HUDEP-2 (cell line): ENCODE measurements around the gene S1PR2.
"Not testable (repeated sequence)": the region's sequence is repeated elsewhere in the genome, so short reads cannot be mapped to it uniquely, and the experiment has no call there.

Experiments
- DNase-seq, 76 experiments: peaks; one replicate each; lab custom pipeline; 2025; ENCODE audit not compliant: unreplicated experiment in 76 of 76; lab: John Stamatoyannopoulos, UW

Gene S1PR2

DNA sequence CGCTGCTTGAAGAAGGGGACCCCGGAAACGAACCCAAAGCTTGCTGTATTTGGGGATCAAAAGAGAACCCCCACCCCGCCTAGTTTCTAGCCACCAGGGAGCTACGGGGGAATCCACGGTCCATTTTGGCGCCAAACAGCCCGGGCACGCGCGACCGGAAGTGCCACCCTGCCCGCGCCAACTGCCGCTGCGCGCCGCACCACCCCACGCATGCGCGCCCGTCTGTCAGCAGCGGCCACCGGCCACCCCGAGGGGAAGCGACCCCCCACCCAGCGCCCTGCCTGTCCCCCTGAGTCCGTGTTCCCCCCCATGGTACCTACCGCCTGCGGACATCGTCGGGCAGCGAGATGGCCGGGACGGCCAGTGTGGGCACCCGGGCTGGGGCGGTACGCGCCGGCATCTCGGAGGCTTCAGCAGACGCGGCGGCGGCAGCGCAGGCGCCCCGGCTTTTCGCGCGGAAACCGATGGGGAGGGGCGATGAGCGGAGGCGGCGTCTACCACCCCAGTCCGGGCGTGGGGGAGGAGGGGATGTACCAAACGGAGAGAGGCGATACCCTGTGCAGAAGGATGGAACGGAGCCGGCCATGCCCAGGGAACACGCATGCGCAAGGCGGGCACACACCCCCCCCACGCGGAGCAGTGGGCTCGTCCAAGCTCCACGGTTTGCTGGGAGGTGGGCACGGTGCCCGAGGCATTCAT lies 36.5 kb downstream of the S1PR2 start, which contains the start of gene DNMT1:
Gene DNMT1, minus strand, starts transcription at position 454 of the 699 bp plus-strand sequence. Its CDS starts 54 bp downstream, at position 400.
- DNase-seq: peak; percentile 80 to 100 (median 99)

DNA sequence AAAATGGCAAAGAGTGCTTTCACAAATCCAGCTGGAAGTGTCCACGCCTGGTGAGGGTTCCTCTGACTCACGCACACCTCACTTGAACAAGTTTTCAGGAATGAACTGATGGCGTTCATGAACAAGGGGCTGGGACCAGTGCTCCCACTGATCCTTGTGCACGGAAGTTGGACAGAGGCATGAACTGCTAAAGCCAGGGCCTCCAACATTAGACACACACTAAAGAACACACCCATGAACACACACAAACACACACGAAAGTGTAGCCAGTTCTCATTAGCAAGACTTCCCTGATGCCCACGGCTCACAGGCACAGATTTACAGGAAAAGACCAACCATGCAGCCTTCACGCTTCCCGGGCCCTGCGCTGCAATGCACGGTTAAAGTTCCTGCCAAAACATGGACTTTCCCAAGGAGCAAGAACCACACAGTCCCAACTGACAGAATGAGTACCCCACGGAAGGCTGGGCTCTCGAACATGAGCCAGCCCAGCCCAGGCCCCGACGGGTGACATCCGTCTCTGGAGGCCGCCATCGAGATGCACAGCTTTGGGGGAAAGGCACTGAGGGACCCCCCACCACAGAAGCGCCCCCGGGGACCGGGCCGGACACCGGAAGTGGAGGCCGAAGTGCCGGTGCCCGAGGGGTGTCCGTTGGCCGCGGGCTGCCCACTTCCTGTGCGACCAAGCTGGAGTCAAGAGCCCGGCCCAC lies 37.2 kb downstream of the S1PR2 start:
- peak in 11 of 76 experiments; percentile 25 to 68 (median 49) for DNase-seq

DNA sequence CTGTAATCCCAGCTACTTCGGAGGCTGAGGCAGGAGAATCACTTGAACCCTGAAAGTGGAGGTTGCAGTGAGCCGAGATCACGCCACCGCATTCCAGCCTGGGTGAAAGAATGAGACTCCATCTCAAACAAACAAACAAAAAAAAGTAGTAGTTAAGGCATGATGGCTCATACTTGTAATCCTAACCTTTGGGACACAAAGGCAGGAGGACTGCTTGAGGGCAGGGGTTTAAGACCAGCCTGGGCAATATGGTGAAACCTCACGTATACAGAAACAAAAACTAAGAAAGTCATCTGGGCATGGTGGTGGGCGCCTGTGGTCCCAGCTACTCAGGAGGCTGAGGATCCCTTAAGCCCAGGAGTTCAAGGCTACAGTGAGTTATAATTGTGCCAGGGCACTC lies 38.2 kb downstream of the S1PR2 start:
- DNase-seq: no peak

DNA sequence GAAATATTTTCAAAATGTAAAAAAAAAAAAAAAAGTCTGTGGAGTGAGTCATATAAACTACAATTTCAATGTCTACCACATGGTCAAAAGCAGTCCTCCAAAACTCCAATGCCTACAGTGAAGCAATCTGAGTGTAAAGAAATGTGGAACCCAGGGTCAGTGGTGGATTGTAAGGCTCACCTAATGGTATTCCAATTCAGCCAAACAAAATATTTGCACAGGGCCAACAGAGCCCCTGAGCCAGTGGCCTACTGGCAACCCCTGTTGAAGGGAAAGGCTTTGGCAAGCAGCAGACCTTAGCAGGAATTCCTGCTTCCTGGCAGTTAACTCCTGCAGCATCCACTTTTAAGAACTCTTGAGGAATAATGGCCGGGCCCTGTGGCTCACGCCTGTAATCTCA lies 39.8 kb downstream of the S1PR2 start:
- DNase-seq: no peak

DNA sequence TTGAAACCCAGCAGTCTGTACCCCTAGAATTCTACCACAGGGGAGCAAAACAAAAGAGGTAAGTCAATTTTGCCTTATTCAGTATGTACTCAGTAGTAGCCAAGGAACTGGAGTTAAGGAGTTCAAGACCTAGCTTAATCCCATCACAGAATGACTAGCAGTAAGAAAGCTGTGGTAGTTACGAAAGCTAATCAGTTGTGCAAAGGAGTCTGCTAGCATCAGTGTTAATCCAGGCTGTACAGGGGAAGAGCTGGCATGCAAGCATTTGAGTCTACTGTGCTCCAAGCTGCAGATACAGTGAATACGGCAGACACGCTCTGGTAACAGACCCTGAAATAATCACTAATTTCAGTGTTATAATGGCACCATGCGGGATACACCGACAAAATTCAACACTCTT lies 41.1 kb downstream of the S1PR2 start:
- DNase-seq: no peak

DNA sequence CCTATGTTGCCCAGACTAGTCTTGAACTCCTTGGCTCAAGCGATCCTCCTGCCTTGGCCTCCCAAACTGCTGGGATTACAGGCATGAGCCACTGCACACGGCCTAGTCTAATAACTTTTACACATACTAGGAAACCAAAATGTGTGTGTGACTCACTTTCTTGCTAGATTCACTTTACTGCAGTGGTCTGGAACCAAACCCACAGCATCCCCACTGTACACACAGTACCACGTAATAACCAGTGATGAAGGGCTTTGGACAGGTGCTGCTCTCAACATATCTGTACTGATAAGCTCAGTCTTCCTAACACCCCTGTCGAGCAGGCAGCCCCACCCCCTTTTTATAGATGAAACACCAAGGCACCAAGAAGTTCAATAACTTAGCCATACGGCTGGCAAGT lies 41.5 kb downstream of the S1PR2 start:
- DNase-seq: no peak

DNA sequence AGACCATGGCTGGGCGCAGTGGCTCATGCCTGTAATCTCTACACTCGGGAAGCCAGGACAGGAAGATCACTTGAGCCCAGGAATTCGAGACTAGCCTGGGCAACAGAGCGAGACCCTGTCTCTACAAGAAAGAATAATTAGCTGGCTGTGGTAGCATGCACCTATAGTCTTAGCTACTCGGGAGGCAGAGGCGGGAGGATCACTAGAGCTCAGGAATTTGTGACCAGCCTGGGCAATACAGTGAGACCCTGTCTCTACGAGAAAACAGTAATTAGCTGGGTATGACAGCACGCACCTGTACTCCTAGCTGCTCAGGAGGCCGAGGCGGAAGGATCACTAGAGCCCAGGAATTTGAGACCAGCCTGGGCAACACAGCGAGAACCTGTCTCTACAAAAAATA lies 43.8 kb downstream of the S1PR2 start:
- no peak for DNase-seq

DNA sequence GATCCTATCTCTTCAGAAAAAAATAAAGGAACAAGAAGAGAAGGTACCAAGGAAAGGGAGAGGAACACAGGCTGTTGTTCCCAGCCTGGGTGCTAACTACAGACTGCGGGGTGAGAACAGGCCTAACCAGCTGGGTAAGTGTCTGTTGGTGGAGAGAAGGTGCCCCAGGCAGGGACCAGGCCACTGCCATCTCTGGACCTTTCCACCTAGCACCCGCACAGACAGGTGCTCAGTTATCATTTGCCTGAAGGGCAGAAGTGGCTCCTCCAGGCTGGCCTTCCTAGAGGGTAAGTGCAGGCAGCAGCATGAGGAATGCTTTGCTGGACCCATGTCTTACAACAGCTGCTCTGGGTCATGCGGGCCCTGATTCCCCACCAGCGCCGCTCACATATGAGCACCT lies 46.5 kb downstream of the S1PR2 start:
- no peak for DNase-seq

DNA sequence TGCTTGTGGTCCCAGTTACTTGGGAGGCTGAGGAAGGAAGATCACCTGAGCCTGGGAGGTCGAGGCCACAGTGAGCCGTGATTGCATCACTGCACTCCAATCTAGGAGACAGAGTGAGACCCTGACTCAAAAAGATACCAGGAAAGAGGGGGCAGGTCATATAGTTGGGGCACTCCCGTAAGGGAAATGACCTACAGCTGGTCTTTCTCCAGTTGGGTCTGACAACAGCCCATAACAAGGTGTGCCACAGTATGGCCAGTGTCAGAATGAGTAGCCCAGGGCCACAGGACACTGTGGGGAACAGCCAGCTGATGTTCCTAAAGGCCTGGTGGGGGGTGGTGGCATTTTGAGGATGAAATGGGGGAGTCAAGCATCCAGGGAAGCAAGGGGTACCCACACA lies 47.2 kb downstream of the S1PR2 start:
- DNase-seq: no peak

DNA sequence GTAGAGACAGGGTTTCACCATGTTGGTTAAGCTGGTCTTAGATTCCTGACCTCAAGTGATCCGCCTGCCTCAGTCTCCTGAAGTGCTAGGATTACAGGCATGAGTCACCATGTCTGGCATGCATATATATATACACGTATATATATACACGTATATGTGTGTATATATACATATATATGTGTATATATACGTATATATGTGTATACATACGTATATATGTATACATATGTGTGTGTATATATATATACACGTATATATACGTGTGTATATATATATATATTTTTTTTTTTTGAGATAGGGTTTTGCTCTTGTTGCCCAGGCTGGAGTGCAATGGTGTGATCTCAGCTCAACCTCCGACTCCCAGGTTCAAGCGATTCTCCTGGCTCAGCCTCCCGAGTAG lies 48.3 kb downstream of the S1PR2 start:
- DNase-seq: no peak

DNA sequence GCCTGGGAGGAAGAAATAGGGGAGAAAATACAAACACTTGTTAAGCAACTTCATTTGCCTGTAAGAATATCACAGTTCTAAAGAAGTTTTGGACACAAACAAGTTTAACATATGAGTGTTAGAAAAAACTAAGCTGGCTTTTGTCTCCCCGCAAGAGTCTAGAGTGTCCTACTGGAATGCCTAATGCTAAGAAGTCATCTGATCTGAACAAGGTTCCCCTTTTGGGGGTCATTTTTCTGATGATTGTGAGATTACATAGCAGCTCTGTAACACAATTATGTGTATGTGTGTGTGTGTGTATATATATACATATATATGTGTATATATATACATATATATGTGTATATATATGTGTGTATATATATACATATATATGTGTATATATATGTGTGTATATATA lies 49.1 kb downstream of the S1PR2 start:
- DNase-seq: no peak

DNA sequence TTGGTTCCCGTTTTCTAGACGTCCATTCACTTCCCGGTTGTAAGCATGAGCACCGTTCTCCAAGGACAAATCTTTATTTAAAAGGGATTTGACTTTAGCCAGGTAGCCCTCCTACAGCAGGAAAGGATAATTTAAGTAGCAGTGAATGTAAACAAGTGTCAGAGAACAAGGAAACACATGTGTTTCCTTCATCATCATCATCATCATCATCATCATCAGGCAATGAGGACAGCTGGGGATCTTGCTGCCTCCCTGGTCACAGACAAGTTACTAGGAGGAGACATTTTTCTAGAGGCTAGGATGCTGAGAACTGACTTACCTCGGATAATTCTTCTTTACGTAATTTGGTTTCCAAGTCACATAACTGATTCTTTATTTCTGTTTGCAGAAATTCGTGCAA lies 50.7 kb downstream of the S1PR2 start:
- DNase-seq: no peak

DNA sequence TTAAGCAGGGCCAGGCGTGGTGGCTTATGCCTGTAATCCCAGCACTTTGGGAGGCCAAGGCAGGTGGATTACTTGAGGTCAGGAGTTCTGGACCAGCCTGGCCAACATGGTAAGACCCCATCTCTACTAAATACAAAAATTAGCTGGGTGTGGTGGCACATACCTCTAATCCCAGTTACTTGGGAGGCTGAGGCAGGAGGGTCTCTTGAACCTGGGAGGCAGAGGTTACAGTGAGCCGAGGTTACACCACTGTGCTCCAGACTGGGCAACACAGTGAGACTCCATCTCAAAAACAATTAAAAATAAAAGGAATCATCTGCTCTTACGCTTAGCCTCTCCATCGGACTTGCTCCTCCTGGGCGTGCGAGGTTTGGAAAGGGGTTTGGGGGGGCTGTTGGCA lies 51.1 kb downstream of the S1PR2 start:
- not testable (repeated sequence) for DNase-seq

DNA sequence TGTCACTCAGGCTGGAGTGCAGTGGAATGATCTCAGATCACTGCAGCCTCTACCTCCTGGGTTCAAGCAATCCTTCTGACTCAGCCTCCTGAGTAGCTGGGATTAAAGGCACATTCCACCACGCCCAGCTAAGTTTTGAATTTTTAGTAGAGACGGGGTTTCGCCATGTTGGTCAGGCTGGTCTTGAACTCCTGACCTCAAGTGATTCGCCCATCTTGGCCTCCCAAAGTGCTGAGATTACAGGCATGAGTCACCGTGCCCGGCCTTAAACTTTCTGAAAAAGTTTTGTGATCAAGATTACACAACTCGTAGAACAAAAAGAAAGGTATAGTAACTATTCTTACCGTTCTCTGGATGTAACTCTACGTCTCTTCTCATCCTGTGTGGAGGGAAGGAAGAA lies 57.6 kb downstream of the S1PR2 start:
- DNase-seq: no peak
